Panc1 (cell line): ENCODE measurements around the gene ERFL. TPM values are rescaled to one million over a fixed set of nuclear protein-coding genes. Genes with fewer than 3 reads are reported as not detected.

Experiments
- ATAC-seq: fragments of 200-7000 bp; cut with Tn5 transposase; 2 replicates; pipeline ENCODE4 v1.9.1; 2020; ENCODE audit warnings: mild to moderate bottlenecking, moderate library complexity
- BruUV-seq: library from RNA; stranded (reverse); fragments of 400-500 nt; replicated peaks from 2 replicates; lab custom pipeline; 2021; lab: Mats Ljungman, UMichigan
- CTCF ChIA-PET: fragments of 300-600 bp; sonication (Branson Sonifier 250); formaldehyde crosslinking; loops from one replicate; lab custom pipeline; 2022; ENCODE audit warnings: antibody characterized with exemption; lab: Charles Lee
- POLR2A ChIA-PET: fragments of 300-600 bp; sonication (Branson Sonifier 250); formaldehyde crosslinking; loops from one replicate; lab custom pipeline; 2022; ENCODE audit warnings: antibody characterized with exemption; lab: Charles Lee
- DNase-seq: peaks from one replicate; pipeline ENCODE4 v3.0.0-alpha.2; 2010; ENCODE audit warnings: low read depth, low spot score
- H3K27ac ChIP-seq: 2 replicates; pipeline ENCODE4 v1.5.1; 2011; ENCODE audit warnings: mild to moderate bottlenecking, low read length, inconsistent platforms
- H3K27me3 ChIP-seq: fragments of 200-500 bp; sonication (Bioruptor generic); 2 replicates; pipeline ENCODE4 v1.6.0; 2014; ENCODE audit warnings: low read length, inconsistent platforms; ENCODE audit not compliant: control insufficient read depth, insufficient read depth
- H3K36me3 ChIP-seq: fragments of 200-500 bp; sonication (Bioruptor generic); 2 replicates; pipeline ENCODE4 v1.5.1; 2014; ENCODE audit warnings: inconsistent platforms, mild to moderate bottlenecking, low read length, moderate library complexity; ENCODE audit not compliant: control insufficient read depth, insufficient read depth
- H3K4me1 ChIP-seq: 2 replicates; pipeline ENCODE4 v1.5.1; 2011; ENCODE audit warnings: inconsistent platforms, mild to moderate bottlenecking, low read length, moderate library complexity; ENCODE audit not compliant: control insufficient read depth, insufficient read depth
- H3K4me3 ChIP-seq, 2 experiments: 2 replicates each; pipeline ENCODE4 v1.5.1; 2011 to 2012; ENCODE audit warnings: low read depth in 2 of 2, low read length in 2 of 2, mild to moderate bottlenecking in 2 of 2, inconsistent platforms in 1 of 2, moderate library complexity in 1 of 2
- H3K9me3 ChIP-seq: fragments of 200-500 bp; sonication (Bioruptor generic); 2 replicates; pipeline ENCODE4 v1.5.1; 2014; ENCODE audit warnings: low read depth, mild to moderate bottlenecking, inconsistent platforms, low read length, moderate library complexity; ENCODE audit not compliant: control insufficient read depth, insufficient read depth
- CTCF ChIP-seq: fragments of 450-650 bp; IDR thresholded peaks from 2 replicates; pipeline ENCODE4 v1.5.1; 2017; ENCODE audit warnings: mild to moderate bottlenecking
- POLR2AphosphoS5 ChIP-seq: IDR thresholded peaks from 2 replicates; pipeline ENCODE4 v1.6.1; 2012; ENCODE audit warnings: mild to moderate bottlenecking, low read depth, low read length, moderate library complexity
- REST ChIP-seq, 2 experiments: IDR thresholded peaks; 2 replicates each; pipeline ENCODE4 v1.6.1; 2011 to 2012; ENCODE audit warnings: low read depth in 2 of 2, control low read depth in 1 of 2, low read length in 1 of 2, mild to moderate bottlenecking in 1 of 2, moderate library complexity in 1 of 2; ENCODE audit not compliant: insufficient read depth in 1 of 2
- SIN3A ChIP-seq: IDR thresholded peaks from 2 replicates; pipeline ENCODE4 v1.6.1; 2012; ENCODE audit warnings: low read depth, mild to moderate bottlenecking, low read length, moderate library complexity, borderline replicate concordance; ENCODE audit not compliant: insufficient read depth
- TCF7L2 ChIP-seq: IDR thresholded peaks from 2 replicates; pipeline ENCODE4 v1.6.1; 2011; ENCODE audit warnings: mild to moderate bottlenecking, low read depth, low read length, inconsistent platforms
- in situ Hi-C: cut with HindIII; loops from 2 replicates; pipeline ENCODE4 v1.10.0; 2016; ENCODE audit warnings: low sequenced_read_pairs, low pct_unique_long_range_greater_than_20kb
- intact Hi-C: fragments of 100-400 bp; cut with micrococcal nuclease; formaldehyde crosslinking; loops from one replicate; pipeline ENCODE4 v1.10.0; 2022; ENCODE audit not compliant: unreplicated experiment
- total RNA-seq: library from RNA; stranded (reverse); gene quantifications from one replicate; pipeline ENCODE4 v1.2.1, GENCODE V29; 2021; ENCODE audit not compliant: unreplicated experiment

The ERFL gene
- total RNA-seq, 1 experiment from 2014 or later: 0.18 TPM

GRCh38 chr19:41930322-41930722 is 2.1 kb upstream of the ERFL start:
- BruUV-seq: no TSS peak
- Histone ChIP-seq H3K4me3 (no peak overlapping the region), H3K36me3 (no peaks in the 10 kb centered on the region), H3K27me3 (peaks cover 3% of the 10 kb centered on the region; the same call in 1 of the 2 replicates), H3K4me1 (no peaks in the 10 kb centered on the region; the same call in 1 of the 2 replicates), H3K9me3 (no peaks in the 10 kb centered on the region), H3K27ac (no peak overlapping the region)
- POLR2A ChIA-PET: no interaction called here
- DNase-seq: no peak
- CTCF ChIA-PET: interaction anchor here (0.7 kb wide), 1 partner anchor 34 kb away, joined by 3 read pairs; no protein-coding TSS in a partner anchor
- in situ Hi-C loops (no loop called here), intact Hi-C loops (loop anchor here (10.0 kb wide), 1 partner anchor 46 kb away; the partner anchor contains the start of gene ARHGEF1)
- no peak for ATAC-seq
- TF ChIP-seq POLR2AphosphoS5: no peak
- no peak for TF ChIP-seq SIN3A
- TF ChIP-seq TCF7L2: no peak
- TF ChIP-seq CTCF: no peak
- TF ChIP-seq REST (IDR thresholded peaks at IDR 0.05; ENCODE audit: insufficient read depth in 1 of 2, low read depth in 2 of 2, low read length in 1 of 2): no peak

GRCh38 chr19:41929536-41930071 is 1.4 kb upstream of the ERFL start:
- TF ChIP-seq SIN3A (no peak), TCF7L2 (no peak), POLR2AphosphoS5 (no peak), REST (IDR thresholded peaks at IDR 0.05; ENCODE audit: insufficient read depth in 1 of 2, low read depth in 2 of 2, low read length in 1 of 2) (no peak), CTCF (no peak)
- no peak for ATAC-seq
- Histone ChIP-seq H3K4me3 (no peak overlapping the region), H3K27me3 (peaks cover 3% of the 10 kb centered on the region; the same call in 1 of the 2 replicates), H3K27ac (no peak overlapping the region), H3K4me1 (no peaks in the 10 kb centered on the region; the same call in 1 of the 2 replicates), H3K36me3 (no peaks in the 10 kb centered on the region), H3K9me3 (no peaks in the 10 kb centered on the region)
- ChIA-PET CTCF (interaction anchor here (0.7 kb wide), 1 partner anchor 34 kb away, joined by 3 read pairs; no protein-coding TSS in a partner anchor), POLR2A (no interaction called here)
- no peak for DNase-seq
- no TSS peak for BruUV-seq
- intact Hi-C loops (loop anchor here (10.0 kb wide), 1 partner anchor 45 kb away; the partner anchor contains the start of gene ARHGEF1), in situ Hi-C loops (no loop called here)
